NOMO-1 treated with dmso at 0.1 percent for 144 hours (cell line): ENCODE measurements around the gene NBPF1.
"Not testable (repeated sequence)": the region's sequence is repeated elsewhere in the genome, so short reads cannot be mapped to it uniquely, and the experiment has no call there.

Source experiments
- DNase-seq: peaks from one replicate; lab custom pipeline; 2025; ENCODE audit not compliant: unreplicated experiment; lab: John Stamatoyannopoulos, UW

The NBPF1 gene

GRCh38 chr1:16613185-16614147, at the start of gene NBPF1:
Gene NBPF1 (minus strand): TSS chr1:16613564.
- peak; percentile 94 for DNase-seq

- not testable (repeated sequence) for DNase-seq
Observed at GRCh38 chr1:16658234-16658633, 44.9 kb upstream of the NBPF1 start.

DNA sequence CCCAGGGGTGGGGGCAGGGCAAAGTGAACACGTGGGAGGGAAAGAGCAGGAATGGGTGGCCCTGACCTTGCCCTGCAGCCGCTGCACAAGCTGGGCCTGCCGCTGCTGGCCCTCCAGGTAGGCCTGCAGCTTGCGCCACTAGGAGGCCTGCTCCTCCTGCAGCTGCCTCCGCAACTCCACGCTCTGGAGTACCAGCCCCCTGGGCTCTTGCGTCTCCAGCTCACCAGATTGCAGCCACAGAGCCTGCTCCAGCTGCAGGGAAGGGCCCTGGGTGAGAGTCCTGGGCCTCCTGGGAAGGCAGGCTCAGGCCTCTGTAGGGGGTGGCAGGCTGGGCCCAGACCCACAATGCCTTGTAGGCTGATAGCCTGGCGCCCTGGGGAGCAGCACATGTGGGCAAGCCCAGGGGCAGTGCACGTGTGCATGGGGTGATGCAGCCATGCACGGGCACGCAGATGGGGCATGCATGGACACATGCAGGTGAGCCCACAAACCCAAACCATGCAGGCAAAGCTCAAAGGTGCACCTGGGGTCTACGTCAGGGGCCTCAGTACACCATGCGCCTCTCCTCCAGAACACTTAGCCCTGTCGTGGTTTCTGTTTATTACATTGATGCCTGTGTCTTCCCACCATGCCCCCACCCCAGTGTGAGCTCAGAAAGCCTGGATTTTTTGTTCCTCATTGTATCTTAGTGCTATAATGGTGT, 43.8 kb upstream of the NBPF1 start:
- DNase-seq = not testable (repeated sequence)

GRCh38 chr1:16656574-16656973, 43.2 kb upstream of the NBPF1 start:
- not testable (repeated sequence) for DNase-seq

DNA sequence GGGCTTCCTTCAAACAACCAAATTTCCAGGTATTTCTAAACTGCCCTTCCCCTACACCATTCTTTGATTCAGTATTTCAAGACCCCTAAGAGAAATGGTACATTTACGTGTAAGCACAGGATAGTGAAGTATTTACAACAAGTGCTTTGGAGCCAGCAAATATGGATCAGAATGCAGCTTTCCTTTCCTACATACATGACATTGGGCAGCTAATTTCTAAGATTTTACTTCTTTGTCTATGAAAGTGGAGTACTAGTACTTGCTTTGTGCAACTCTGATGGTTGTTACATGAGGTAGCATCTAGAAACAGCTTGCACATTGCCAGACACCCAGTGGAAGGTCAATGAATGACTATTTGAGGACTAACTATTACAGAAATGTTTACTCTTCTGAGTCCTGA, 38.2 kb upstream of the NBPF1 start:
- DNase-seq = not testable (repeated sequence)

DNA sequence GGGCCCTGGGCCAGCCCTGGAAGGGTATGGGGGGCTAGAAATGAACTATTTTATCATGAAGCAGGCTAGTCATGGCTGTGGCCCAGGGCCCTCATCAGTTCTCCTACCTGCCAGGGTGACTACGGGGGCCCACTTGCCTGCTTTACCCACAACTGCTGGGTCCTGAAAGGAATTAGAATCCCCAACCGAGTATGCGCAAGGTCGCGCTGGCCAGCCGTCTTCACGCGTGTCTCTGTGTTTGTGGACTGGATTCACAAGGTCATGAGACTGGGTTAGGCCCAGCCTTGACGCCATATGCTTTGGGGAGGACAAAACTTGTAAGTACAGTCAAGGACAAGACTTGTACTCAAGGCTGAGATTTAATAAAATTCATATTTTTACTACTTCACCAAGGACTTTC, 36.6 kb upstream of the NBPF1 start:
- not testable (repeated sequence) for DNase-seq

DNA sequence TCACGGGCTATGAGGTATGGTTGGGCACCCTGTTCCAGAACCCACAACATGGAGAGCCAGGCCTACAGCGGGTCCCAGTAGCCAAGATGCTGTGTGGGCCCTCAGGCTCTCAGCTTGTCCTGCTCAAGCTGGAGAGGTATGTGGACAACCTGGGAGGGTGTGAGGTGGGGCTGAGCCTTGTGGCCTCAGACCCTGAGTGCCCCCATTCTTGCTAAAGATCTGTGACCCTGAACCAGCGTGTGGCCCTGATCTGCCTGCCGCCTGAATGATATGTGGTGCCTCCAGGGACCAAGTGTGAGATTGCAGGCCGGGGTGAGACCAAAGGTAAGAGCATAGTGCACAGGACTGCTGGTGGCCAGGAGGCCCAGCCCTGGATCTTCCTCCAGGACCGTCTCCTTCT, 36.0 kb upstream of the NBPF1 start:
- not testable (repeated sequence) for DNase-seq

GRCh38 chr1:16648756-16649155, 35.4 kb upstream of the NBPF1 start:
- DNase-seq = not testable (repeated sequence)

- DNase-seq = not testable (repeated sequence)
Observed at GRCh38 chr1:16648250-16648649, 34.9 kb upstream of the NBPF1 start.

GRCh38 chr1:16647179-16648176, 34.1 kb upstream of the NBPF1 start:
- not testable (repeated sequence) for DNase-seq

GRCh38 chr1:16646716-16647115, 33.4 kb upstream of the NBPF1 start:
- not testable (repeated sequence) for DNase-seq

GRCh38 chr1:16646061-16646664, 32.8 kb upstream of the NBPF1 start:
- DNase-seq = not testable (repeated sequence)

GRCh38 chr1:16645271-16646060, 32.1 kb upstream of the NBPF1 start:
- DNase-seq = not testable (repeated sequence)

GRCh38 chr1:16644482-16645270, 31.3 kb upstream of the NBPF1 start:
- DNase-seq = peak; percentile 92

GRCh38 chr1:16644193-16644481, 30.8 kb upstream of the NBPF1 start:
- DNase-seq = no peak

DNA sequence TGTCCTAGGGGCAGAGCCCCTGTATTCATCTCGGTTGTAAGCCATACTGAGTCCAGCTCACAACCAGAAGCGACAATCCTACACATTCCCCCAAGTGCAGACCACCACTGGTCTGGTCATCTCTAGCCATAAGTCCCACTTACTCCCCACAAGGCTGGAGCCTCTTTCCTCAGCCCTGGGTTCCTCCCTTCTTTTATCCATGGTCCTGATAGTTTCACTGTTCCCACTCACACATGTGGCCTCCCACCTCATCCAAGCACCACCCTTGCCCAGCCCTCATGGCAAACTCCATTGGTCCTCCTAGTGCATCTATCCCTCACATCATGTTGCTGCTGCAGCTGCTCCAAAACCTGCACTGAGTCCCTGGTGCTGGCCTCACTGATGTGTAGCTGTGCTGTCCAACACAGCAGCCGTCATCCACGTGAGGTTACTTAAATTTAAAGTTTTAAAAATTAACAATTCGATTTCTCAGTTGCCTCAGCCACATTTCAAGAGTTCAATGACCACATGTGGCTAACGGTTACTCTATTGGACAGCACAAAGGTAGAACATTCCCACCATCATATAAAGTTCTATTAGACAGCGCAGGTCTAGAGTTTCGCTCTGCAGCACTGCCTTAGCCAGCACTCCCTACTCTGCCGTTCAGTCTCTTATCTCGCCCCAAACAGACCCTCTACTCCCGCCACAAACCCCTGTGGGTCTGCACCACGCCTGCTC, 30.3 kb upstream of the NBPF1 start:
- peak; percentile 27 for DNase-seq

GRCh38 chr1:16643001-16643411, 29.6 kb upstream of the NBPF1 start:
- not testable (repeated sequence) for DNase-seq
